Stomach (tissue), 4 donors: ENCODE data around the gene SORCS3.

Experiments used
- POLR2A ChIP-seq, 4 donors: fragments of 450-650 bp; IDR thresholded peaks; one replicate each; pipeline ENCODE4 v1.6.1; 2016; ENCODE audit warnings: antibody characterized with exemption in 4 of 4, control low read depth in 2 of 4, mild to moderate bottlenecking in 1 of 4, moderate library complexity in 1 of 4
- TF ChIP-seq, protein P1 (sequence below), 7 experiments: fragments of 450-650 bp in 4 of 7; fragments of 200-600 bp in 3 of 7; sonication (generic) in 3 of 7; IDR thresholded peaks; one replicate each; pipeline ENCODE4 v1.5.1; 2016 to 2019; ENCODE audit warnings: antibody characterized with exemption in 7 of 7, control low read depth in 2 of 7, mild to moderate bottlenecking in 1 of 7

DNA sequence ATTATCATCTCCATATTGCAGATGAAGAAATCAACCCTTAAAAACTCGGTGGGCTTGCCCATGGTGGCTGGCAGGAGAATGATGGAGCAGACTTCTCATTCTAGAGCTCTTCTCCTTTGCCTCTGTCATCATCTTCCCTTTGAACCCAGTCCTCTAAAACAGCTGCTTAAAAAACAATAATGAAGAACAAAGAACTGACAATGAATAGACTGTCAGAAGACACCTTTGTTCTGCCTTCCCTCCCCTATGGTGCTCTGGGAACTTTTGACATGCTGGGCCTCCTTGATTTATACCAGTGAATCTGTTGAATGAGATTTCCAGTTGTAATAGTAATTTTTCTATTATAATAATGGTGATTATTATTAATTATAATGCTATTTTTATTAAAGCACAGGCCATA is 103.0 kb downstream of the SORCS3 start:
- no peak for TF ChIP-seq POLR2A (IDR thresholded peaks at IDR 0.05)
- TF ChIP-seq, protein P1, sequence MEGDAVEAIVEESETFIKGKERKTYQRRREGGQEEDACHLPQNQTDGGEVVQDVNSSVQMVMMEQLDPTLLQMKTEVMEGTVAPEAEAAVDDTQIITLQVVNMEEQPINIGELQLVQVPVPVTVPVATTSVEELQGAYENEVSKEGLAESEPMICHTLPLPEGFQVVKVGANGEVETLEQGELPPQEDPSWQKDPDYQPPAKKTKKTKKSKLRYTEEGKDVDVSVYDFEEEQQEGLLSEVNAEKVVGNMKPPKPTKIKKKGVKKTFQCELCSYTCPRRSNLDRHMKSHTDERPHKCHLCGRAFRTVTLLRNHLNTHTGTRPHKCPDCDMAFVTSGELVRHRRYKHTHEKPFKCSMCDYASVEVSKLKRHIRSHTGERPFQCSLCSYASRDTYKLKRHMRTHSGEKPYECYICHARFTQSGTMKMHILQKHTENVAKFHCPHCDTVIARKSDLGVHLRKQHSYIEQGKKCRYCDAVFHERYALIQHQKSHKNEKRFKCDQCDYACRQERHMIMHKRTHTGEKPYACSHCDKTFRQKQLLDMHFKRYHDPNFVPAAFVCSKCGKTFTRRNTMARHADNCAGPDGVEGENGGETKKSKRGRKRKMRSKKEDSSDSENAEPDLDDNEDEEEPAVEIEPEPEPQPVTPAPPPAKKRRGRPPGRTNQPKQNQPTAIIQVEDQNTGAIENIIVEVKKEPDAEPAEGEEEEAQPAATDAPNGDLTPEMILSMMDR (IDR thresholded peaks at IDR 0.05): no peak
